Caco-2 (cell line): ENCODE measurements around the gene NFIC. TPM values are rescaled to one million over a fixed set of nuclear protein-coding genes. Genes with fewer than 3 reads are reported as not detected.

ENCODE experiments used
- BruUV-seq: library from RNA; stranded (reverse); fragments of 400-500 nt; replicated peaks from 2 replicates; lab custom pipeline; 2021; lab: Mats Ljungman, UMichigan
- CTCF ChIA-PET: fragments of 300-600 bp; sonication (Branson Sonifier 250); formaldehyde crosslinking; loops from one replicate; lab custom pipeline; 2022; ENCODE audit warnings: antibody characterized with exemption; lab: Charles Lee
- POLR2A ChIA-PET: fragments of 300-600 bp; sonication (Branson Sonifier 250); formaldehyde crosslinking; loops from one replicate; lab custom pipeline; 2022; ENCODE audit warnings: antibody characterized with exemption; lab: Charles Lee
- DNase-seq, 2 experiments: peaks; one replicate each; pipeline versions ENCODE4 v3.0.0 to v3.0.0-alpha.2; 2020 to 2022
- H3K27me3 ChIP-seq: replicated peaks from 2 replicates; pipeline ENCODE4 v1.6.0; 2011; ENCODE audit warnings: low read length; ENCODE audit not compliant: control insufficient read depth, insufficient read depth
- H3K36me3 ChIP-seq: 2 replicates; pipeline ENCODE4 v1.5.1; 2011; ENCODE audit warnings: low read length; ENCODE audit not compliant: control insufficient read depth, insufficient read depth
- H3K4me1 ChIP-seq: fragments of 250-450 bp; sonication (Bioruptor Pico); 2 replicates; pipeline ENCODE4 v1.5.1; 2020; ENCODE audit warnings: mild to moderate bottlenecking
- H3K4me3 ChIP-seq: 2 replicates; pipeline ENCODE4 v1.5.1; 2011; ENCODE audit warnings: low read depth, mild to moderate bottlenecking, control low read depth, low read length
- H3K9me3 ChIP-seq: fragments of 250-450 bp; sonication (Bioruptor Pico); 2 replicates; pipeline ENCODE4 v1.5.1; 2020; ENCODE audit warnings: mild to moderate bottlenecking, moderate library complexity
- H3K27ac Mint-ChIP-seq: one replicate; pipeline ENCODE4 v1.8.0; 2022; ENCODE audit warnings: mixed read lengths; ENCODE audit not compliant: unreplicated experiment
- H3K27me3 Mint-ChIP-seq: one replicate; pipeline ENCODE4 v1.8.0; 2022; ENCODE audit warnings: mixed read lengths; ENCODE audit not compliant: insufficient read depth, unreplicated experiment
- H3K36me3 Mint-ChIP-seq: one replicate; pipeline ENCODE4 v1.8.0; 2022; ENCODE audit warnings: mild to moderate bottlenecking, mixed read lengths; ENCODE audit not compliant: insufficient read depth, unreplicated experiment
- H3K4me1 Mint-ChIP-seq: one replicate; pipeline ENCODE4 v1.8.0; 2022; ENCODE audit warnings: low read depth, mixed read lengths; ENCODE audit not compliant: unreplicated experiment
- H3K4me3 Mint-ChIP-seq: one replicate; pipeline ENCODE4 v1.8.0; 2022; ENCODE audit warnings: mild to moderate bottlenecking, moderate library complexity, mixed read lengths; ENCODE audit not compliant: unreplicated experiment
- H3K9me3 Mint-ChIP-seq: one replicate; pipeline ENCODE4 v1.8.0; 2022; ENCODE audit warnings: mixed read lengths; ENCODE audit not compliant: unreplicated experiment
- CTCF ChIP-seq, 2 experiments: fragments of 200-600 bp in 1 of 2; IDR thresholded peaks; 1 replicate in 1 of 2; 2 replicates in 1 of 2; pipeline versions ENCODE4 v1.5.1 to v1.8.0; 2011 to 2022; ENCODE audit warnings: antibody characterized with exemption in 1 of 2, control low read depth in 1 of 2, inconsistent platforms in 1 of 2, low read depth in 1 of 2, low read length in 1 of 2, mild to moderate bottlenecking in 1 of 2, moderate library complexity in 1 of 2; ENCODE audit not compliant: insufficient read depth in 1 of 2, severe bottlenecking in 1 of 2, unreplicated experiment in 1 of 2
- intact Hi-C: fragments of 100-400 bp; cut with micrococcal nuclease; formaldehyde crosslinking; loops from one replicate; pipeline ENCODE4 v1.10.0; 2022; ENCODE audit not compliant: unreplicated experiment
- total RNA-seq: library from RNA; stranded (reverse); gene quantifications from 2 replicates; pipeline ENCODE4 v1.2.3, GENCODE V29; 2022

The NFIC gene
- total RNA-seq, 1 experiment from 2014 or later, result 5.1 TPM

GRCh38 chr19:3477951-3478350 is 111.6 kb downstream of the NFIC start:
- no peak for DNase-seq
- Mint-ChIP-seq H3K4me3 (no peak overlapping the region), H3K9me3 (no peaks in the 10 kb centered on the region), H3K36me3 (peaks cover 6% of the 10 kb centered on the region), H3K27me3 (no peaks in the 10 kb centered on the region), H3K4me1 (peaks cover 5% of the 10 kb centered on the region), H3K27ac (no peak overlapping the region)
- Histone ChIP-seq H3K27me3 (no peaks in the 10 kb centered on the region), H3K36me3 (no peaks in the 10 kb centered on the region), H3K4me1 (peaks cover 44% of the 10 kb centered on the region), H3K9me3 (no peaks in the 10 kb centered on the region), H3K4me3 (no peak overlapping the region)
- intact Hi-C loops, result no loop called here
- no TSS peak for BruUV-seq
- ChIA-PET CTCF (no interaction called here), POLR2A (no interaction called here)
- no peak for TF ChIP-seq CTCF (IDR thresholded peaks at IDR 0.05; ENCODE audit: insufficient read depth in 1 of 2, low read depth in 1 of 2, low read length in 1 of 2, severe bottlenecking in 1 of 2, unreplicated experiment in 1 of 2)

DNA sequence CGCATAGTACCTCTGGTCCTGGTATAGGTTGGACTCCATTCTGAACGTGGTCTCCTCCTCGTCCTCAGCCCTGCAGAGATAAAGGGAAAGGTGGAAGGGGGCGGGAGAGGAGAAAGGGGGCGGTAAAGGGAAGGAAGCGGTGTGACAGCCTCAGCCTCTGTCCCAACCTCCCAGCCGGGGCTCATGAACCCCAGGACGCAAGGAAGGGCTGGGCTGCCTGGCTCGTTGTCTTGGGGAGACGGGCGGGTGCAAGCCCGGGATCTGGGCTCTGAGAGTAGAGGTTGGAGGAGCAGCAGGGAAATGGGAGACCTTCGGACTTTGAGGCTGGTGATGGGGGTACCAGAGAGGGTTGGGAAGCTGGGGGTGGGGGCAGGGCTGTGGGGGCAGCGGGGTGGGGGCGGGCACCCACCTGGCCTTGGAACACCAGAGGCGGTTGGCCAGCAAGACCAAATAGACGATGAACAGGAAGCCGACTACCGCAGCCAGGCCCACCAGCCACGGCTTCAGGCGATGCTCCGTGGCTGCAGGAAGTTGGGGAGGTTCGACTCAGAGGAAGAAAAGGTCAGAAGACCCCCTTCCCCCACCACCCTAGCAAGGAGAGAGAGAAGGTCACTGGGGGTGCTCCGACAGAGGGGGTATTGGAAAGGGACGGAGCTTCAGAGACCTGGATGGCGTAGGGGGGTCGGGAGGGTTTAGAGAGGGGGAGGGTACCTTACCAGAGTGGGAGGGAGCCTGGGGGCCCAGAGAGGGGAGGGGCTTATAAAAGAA is 112.2 kb downstream of the NFIC start:
- no peak overlapping the region for H3K4me3 Mint-ChIP-seq
- H3K27me3 ChIP-seq, result no peaks in the 10 kb centered on the region
- POLR2A ChIA-PET, result no interaction called here
- CTCF ChIA-PET, result no interaction called here
- H3K4me1 ChIP-seq, result peaks cover 38% of the 10 kb centered on the region
- H3K27ac Mint-ChIP-seq, result no peak overlapping the region
- H3K4me1 Mint-ChIP-seq, result peaks cover 5% of the 10 kb centered on the region
- no peak overlapping the region for H3K4me3 ChIP-seq
- BruUV-seq, result no TSS peak
- no peaks in the 10 kb centered on the region for H3K36me3 ChIP-seq
- H3K36me3 Mint-ChIP-seq, result peaks cover 6% of the 10 kb centered on the region
- H3K27me3 Mint-ChIP-seq, result no peaks in the 10 kb centered on the region
- intact Hi-C loops, result no loop called here
- no peak for DNase-seq
- H3K9me3 ChIP-seq, result no peaks in the 10 kb centered on the region
- no peak for TF ChIP-seq CTCF (IDR thresholded peaks at IDR 0.05; ENCODE audit: insufficient read depth in 1 of 2, low read depth in 1 of 2, low read length in 1 of 2, severe bottlenecking in 1 of 2, unreplicated experiment in 1 of 2)
- no peaks in the 10 kb centered on the region for H3K9me3 Mint-ChIP-seq

DNA sequence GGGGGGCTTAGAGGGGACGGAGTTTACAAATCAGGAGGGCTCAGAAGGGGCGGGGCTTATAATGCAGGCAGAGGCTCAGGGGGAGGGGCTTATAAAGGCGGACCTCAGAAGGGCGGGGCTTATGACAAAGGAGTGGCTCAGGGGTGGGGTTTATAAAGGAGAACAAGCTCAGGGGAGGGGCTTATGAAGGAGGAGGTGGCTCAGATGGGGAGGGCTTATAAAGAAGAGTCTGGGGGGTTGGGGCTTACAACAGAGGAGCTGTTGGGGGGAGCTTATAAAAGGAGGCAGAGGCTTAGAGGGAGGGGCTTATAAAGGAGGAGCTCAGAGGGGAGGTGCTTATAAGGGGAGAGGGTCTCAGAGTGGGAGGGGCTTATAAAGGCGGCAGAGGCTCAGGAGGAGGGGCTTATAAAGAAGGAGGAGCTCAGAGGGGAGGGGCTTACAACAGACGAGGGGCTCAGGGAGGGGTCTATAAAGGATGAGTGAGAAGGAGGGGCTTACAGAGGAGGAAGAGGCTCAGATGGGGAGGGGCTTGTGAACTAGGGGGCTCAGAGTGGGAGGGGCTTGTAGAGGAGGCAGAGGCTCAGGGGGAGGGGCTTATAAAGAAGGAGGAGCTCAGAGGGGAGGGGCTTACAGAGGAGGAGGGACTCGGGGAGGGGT is 112.9 kb downstream of the NFIC start:
- H3K4me1 ChIP-seq, result peaks cover 31% of the 10 kb centered on the region
- H3K27me3 ChIP-seq, result no peaks in the 10 kb centered on the region
- no peaks in the 10 kb centered on the region for H3K9me3 ChIP-seq
- Mint-ChIP-seq H3K27me3 (no peaks in the 10 kb centered on the region), H3K4me1 (peaks cover 5% of the 10 kb centered on the region), H3K9me3 (no peaks in the 10 kb centered on the region), H3K27ac (no peak overlapping the region), H3K4me3 (no peak overlapping the region), H3K36me3 (peaks cover 6% of the 10 kb centered on the region)
- no TSS peak for BruUV-seq
- H3K4me3 ChIP-seq, result no peak overlapping the region
- no peak for TF ChIP-seq CTCF (IDR thresholded peaks at IDR 0.05; ENCODE audit: insufficient read depth in 1 of 2, low read depth in 1 of 2, low read length in 1 of 2, severe bottlenecking in 1 of 2, unreplicated experiment in 1 of 2)
- CTCF ChIA-PET, result interaction anchor here (0.7 kb wide), 2 partner anchors 13 to 50 kb away, joined by 3 to 12 read pairs; no protein-coding TSS in a partner anchor
- H3K36me3 ChIP-seq, result no peaks in the 10 kb centered on the region
- POLR2A ChIA-PET, result no interaction called here
- intact Hi-C loops, result no loop called here
- DNase-seq, result no peak
